Activated naive CD8-positive, alpha-beta T cell treated with anti-CD3 and anti-CD28 coated beads, Interleukin-2, amount 50 U/mL, for 24 hours (primary cell): Measurements from ENCODE around the gene LHX1.

Experiments
- ATAC-seq: fragments of 150-1000 bp; cut with Tn5 transposase; one replicate; pipeline ENCODE4 v1.10.0; 2021
- DNase-seq: peaks from one replicate; pipeline ENCODE4 v3.0.0; 2021
- H3K27ac Mint-ChIP-seq: one replicate; pipeline ENCODE4 v1.8.0; 2021; ENCODE audit warnings: mild to moderate bottlenecking, mixed read lengths
- H3K27me3 Mint-ChIP-seq: one replicate; pipeline ENCODE4 v1.8.0; 2021; ENCODE audit warnings: mixed read lengths
- H3K36me3 Mint-ChIP-seq: one replicate; pipeline ENCODE4 v1.8.0; 2021; ENCODE audit warnings: low read depth, mixed read lengths
- H3K4me1 Mint-ChIP-seq: one replicate; pipeline ENCODE4 v1.8.0; 2021; ENCODE audit warnings: mixed read lengths
- H3K4me3 Mint-ChIP-seq: one replicate; pipeline ENCODE4 v1.8.0; 2021; ENCODE audit warnings: mild to moderate bottlenecking, moderate library complexity, mixed read lengths
- H3K9me3 Mint-ChIP-seq: one replicate; pipeline ENCODE4 v1.8.0; 2021; ENCODE audit warnings: mixed read lengths

LHX1 gene

DNA sequence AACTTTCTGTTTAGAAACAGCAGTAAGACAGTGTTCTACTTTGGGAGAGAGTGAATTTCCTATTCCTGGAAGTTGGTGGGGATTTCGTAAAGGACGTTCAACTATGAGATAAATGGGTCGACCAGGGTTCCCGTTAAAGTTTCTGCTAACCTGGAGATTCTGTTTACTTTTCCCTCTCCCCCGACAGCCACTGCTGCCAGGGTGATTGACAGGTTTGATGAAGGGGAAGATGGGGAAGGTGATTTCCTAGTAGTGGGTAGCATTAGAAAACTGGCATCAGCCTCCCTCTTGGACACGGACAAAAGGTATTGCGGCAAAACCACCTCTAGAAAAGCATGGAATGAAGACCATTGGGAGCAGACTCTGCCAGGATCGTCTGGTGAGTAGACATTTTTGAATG, 12.8 kb downstream of the LHX1 start:
- Mint-ChIP-seq H3K27me3 (peaks cover 33% of the 10 kb centered on the region), H3K36me3 (peaks cover 56% of the 10 kb centered on the region), H3K4me3 (peak overlapping the region; percentile 94), H3K27ac (peak overlapping the region; percentile 94), H3K9me3 (no peaks in the 10 kb centered on the region), H3K4me1 (peaks cover 51% of the 10 kb centered on the region)
- DNase-seq (no peak), ATAC-seq (no peak)

GRCh38 chr17:36951084-36951789, 14.0 kb downstream of the LHX1 start:
- Mint-ChIP-seq H3K4me1 (peaks cover 46% of the 10 kb centered on the region), H3K27ac (no peak overlapping the region), H3K9me3 (no peaks in the 10 kb centered on the region), H3K4me3 (peak overlapping the region; percentile 94), H3K27me3 (peaks cover 22% of the 10 kb centered on the region), H3K36me3 (peaks cover 66% of the 10 kb centered on the region)
- ATAC-seq: no peak
- DNase-seq: no peak

DNA sequence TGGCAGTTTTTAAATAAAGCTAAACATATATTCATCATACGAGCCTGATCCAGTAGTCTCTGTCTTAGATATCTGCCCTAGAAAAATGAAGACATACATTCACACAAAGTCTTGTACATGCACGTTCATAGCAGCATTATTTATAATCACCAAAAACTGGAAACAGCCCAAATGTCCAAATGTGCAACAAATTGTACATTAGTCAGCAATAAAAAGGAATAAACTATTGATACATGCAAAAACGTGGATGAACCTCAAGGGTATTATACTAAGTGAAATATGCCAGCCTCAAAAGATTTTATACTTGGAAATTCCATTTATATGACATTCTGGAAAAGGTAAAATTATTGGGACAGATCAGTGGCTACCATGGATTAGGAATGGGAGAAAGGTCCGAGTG, 34.2 kb downstream of the LHX1 start:
- H3K36me3 Mint-ChIP-seq: peaks cover 41% of the 10 kb centered on the region
- no peak for DNase-seq
- peaks cover 40% of the 10 kb centered on the region for H3K4me1 Mint-ChIP-seq
- no peaks in the 10 kb centered on the region for H3K9me3 Mint-ChIP-seq
- H3K4me3 Mint-ChIP-seq: no peak overlapping the region
- no peak overlapping the region for H3K27ac Mint-ChIP-seq
- no peaks in the 10 kb centered on the region for H3K27me3 Mint-ChIP-seq
- ATAC-seq: no peak

DNA sequence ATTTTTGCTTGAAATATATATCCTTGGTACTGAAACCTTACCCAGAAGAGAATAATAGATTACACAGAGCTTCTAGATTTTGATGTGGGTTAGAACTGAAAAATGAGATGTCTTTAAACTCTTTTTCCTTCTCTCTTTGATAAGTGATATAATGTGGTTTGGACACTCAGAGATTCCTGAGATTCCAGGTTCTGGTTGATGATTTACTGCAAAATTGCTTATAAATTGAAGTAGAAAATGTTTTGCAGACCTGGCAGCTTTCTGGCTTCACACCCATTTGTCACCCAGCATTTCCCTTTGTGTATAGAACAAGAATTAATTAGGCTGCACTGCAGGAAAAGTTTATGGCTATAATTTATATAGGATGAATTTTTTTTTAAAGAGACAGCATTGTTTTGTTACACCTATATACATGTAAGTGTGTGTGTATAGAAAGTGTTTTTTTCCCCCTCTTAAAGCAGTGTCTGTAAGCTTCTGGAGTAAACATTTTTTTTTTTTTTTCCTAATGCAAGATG, 35.0 kb downstream of the LHX1 start:
- Mint-ChIP-seq H3K9me3 (no peaks in the 10 kb centered on the region), H3K36me3 (peaks cover 36% of the 10 kb centered on the region), H3K4me1 (peaks cover 38% of the 10 kb centered on the region), H3K27me3 (no peaks in the 10 kb centered on the region), H3K4me3 (no peak overlapping the region), H3K27ac (no peak overlapping the region)
- no peak for ATAC-seq
- no peak for DNase-seq

DNA sequence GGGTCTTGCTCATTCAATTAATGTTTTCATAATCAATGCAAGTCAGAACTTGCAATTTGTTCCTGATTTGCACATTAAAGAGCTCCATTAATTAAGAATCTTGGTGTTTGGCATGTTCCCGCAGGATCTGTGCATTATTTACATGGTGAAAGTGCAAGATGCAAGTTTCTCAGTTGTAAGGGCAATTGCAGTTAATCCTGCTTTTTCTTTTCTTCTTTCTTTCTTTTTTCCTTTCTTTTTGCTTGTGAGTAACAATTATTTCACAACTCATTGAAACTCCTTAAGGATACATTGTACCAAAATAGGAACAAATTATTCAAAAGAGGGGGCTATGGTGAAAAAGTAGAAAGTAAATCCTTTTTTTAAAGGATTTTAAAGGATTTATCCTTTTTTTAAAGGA, 35.6 kb downstream of the LHX1 start:
- peaks cover 36% of the 10 kb centered on the region for H3K4me1 Mint-ChIP-seq
- no peaks in the 10 kb centered on the region for H3K9me3 Mint-ChIP-seq
- no peak overlapping the region for H3K27ac Mint-ChIP-seq
- no peak overlapping the region for H3K4me3 Mint-ChIP-seq
- peaks cover 29% of the 10 kb centered on the region for H3K36me3 Mint-ChIP-seq
- no peak for ATAC-seq
- DNase-seq: no peak
- no peaks in the 10 kb centered on the region for H3K27me3 Mint-ChIP-seq

DNA sequence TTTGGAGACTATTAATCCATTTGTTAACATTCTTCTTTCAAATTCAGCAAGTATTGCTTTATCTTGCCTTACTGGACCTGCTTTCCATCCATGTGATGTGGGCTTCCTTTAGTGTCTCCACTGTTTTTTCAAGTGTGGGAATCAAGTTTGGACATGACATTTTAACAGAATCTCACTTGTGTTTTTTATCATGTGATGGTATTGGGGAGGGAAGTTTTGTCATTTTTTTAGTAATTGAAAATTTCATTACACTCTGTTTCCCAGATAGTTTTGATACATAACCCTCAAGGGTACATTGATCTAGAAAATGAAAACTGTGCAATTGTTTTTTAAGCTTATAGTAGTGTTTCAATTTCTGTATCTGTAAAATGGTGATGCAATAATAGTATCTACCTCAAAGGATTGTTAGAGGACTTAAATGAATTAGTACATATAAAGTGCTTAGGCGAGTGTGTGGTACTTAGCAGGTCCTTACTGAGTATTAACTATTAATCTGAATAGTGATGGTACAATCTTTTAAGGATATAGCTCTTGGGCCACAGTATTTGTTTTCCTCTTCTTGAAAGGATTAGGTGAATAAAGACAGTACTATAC, 38.7 kb downstream of the LHX1 start:
- Mint-ChIP-seq H3K9me3 (no peaks in the 10 kb centered on the region), H3K4me1 (peaks cover 37% of the 10 kb centered on the region), H3K27ac (no peak overlapping the region), H3K27me3 (no peaks in the 10 kb centered on the region), H3K4me3 (no peak overlapping the region), H3K36me3 (peaks cover 17% of the 10 kb centered on the region)
- no peak for DNase-seq
- ATAC-seq: no peak

DNA sequence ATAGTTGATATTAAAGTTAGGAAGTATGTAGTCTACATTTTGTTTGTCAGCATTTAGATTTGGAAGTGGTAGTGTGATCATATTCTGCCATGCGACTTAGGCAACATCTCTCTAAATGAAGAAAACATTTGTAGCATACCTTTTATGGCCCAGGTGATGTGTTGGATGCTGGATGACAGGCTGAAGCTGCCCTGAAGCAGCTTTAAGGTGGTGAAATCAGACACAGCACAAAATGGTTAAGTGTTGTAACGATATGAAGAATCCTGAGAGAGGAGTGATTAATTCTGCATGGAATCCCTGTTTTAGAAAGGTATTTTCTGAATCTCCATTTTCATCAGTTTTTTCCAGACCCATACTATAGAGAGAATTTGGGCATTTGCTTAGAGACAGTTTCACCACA, 39.8 kb downstream of the LHX1 start:
- H3K36me3 Mint-ChIP-seq: peaks cover 26% of the 10 kb centered on the region
- H3K4me1 Mint-ChIP-seq: peaks cover 32% of the 10 kb centered on the region
- H3K27ac Mint-ChIP-seq: no peak overlapping the region

DNA sequence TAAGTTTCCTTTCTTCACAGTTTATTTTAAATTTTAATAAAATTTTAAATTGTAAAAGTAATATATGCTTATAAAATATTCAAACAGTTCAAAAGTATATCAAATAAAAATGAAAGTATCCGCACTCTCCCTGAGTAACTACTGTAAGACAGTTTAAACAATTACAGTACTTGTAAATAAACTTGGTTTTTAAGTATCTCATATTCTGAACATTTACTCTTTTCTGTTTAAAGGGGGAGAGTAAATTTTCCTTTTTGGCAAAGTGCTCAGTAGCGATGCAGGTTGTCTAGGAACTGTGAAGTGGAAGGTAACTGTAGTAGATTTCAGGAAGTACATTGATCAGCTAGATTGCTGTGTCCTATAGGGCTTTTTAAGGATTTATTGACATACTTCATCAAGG, 40.3 kb downstream of the LHX1 start:
- Mint-ChIP-seq H3K27ac (no peak overlapping the region), H3K27me3 (no peaks in the 10 kb centered on the region), H3K36me3 (peaks cover 28% of the 10 kb centered on the region), H3K4me3 (no peak overlapping the region), H3K9me3 (no peaks in the 10 kb centered on the region), H3K4me1 (peaks cover 30% of the 10 kb centered on the region)
- DNase-seq: no peak
- no peak for ATAC-seq

More for the DNA sequence above, 39.8 kb downstream of the LHX1 start:
- DNase-seq (no peak), ATAC-seq (no peak)
- H3K27me3 Mint-ChIP-seq: no peaks in the 10 kb centered on the region
- H3K4me3 Mint-ChIP-seq: no peak overlapping the region
- no peaks in the 10 kb centered on the region for H3K9me3 Mint-ChIP-seq

DNA sequence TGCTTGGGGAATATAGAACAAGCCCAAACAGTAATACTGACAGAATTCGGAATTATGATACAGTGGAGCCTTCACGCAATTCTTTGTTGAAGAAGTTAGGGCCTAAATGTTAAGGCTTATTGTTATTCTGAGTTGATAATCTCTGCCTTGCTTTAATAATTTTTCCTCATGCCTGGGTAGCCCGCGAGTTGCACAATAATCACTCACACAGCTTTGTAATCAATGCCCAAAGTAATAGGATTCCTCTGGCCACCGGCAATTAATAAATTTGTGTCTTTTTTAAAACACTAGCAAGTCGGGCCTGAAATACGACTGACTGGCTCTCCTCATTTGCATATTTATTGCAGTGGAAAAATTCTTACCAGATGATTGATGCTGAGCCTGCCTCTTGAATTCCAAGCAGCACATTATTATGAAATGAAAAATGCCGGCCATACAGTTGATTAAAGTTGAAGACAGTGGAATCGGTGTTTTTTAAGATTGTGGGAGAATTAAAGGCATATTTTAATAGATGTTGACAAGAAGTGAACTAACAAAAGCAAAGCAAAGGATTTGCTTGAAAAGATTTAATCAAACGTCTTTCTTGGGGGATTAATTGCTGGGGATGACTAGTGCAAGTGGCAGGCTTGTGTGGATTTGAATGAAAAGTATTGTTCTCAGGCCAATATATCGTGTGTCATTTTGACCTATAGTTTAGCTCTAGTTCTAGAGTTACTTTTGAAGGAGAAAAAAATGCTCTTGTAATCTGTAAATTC, 41.7 kb downstream of the LHX1 start:
- Mint-ChIP-seq H3K27me3 (no peaks in the 10 kb centered on the region), H3K36me3 (peaks cover 32% of the 10 kb centered on the region), H3K27ac (no peak overlapping the region), H3K9me3 (no peaks in the 10 kb centered on the region), H3K4me3 (no peak overlapping the region), H3K4me1 (peaks cover 25% of the 10 kb centered on the region)
- ATAC-seq (no peak), DNase-seq (no peak)

GRCh38 chr17:36979565-36979941, 42.3 kb downstream of the LHX1 start:
- no peak for DNase-seq
- H3K9me3 Mint-ChIP-seq: no peaks in the 10 kb centered on the region
- H3K27me3 Mint-ChIP-seq: no peaks in the 10 kb centered on the region
- H3K4me1 Mint-ChIP-seq: peaks cover 24% of the 10 kb centered on the region
- no peak overlapping the region for H3K4me3 Mint-ChIP-seq
- H3K27ac Mint-ChIP-seq: no peak overlapping the region
- peaks cover 34% of the 10 kb centered on the region for H3K36me3 Mint-ChIP-seq
- ATAC-seq: no peak

- Mint-ChIP-seq H3K36me3 (peaks cover 28% of the 10 kb centered on the region), H3K27ac (no peak overlapping the region), H3K9me3 (no peaks in the 10 kb centered on the region), H3K4me3 (no peak overlapping the region), H3K27me3 (no peaks in the 10 kb centered on the region), H3K4me1 (peaks cover 19% of the 10 kb centered on the region)
- no peak for ATAC-seq
- no peak for DNase-seq
Observed at GRCh38 chr17:36980280-36980761, 43.0 kb downstream of the LHX1 start.

- no peaks in the 10 kb centered on the region for H3K9me3 Mint-ChIP-seq
- no peak overlapping the region for H3K27ac Mint-ChIP-seq
- ATAC-seq: no peak
- H3K36me3 Mint-ChIP-seq: peaks cover 36% of the 10 kb centered on the region
- no peaks in the 10 kb centered on the region for H3K27me3 Mint-ChIP-seq
- no peak overlapping the region for H3K4me3 Mint-ChIP-seq
- H3K4me1 Mint-ChIP-seq: peaks cover 7% of the 10 kb centered on the region
- DNase-seq: no peak
Observed at GRCh38 chr17:36983618-36984017, 46.3 kb downstream of the LHX1 start.

DNA sequence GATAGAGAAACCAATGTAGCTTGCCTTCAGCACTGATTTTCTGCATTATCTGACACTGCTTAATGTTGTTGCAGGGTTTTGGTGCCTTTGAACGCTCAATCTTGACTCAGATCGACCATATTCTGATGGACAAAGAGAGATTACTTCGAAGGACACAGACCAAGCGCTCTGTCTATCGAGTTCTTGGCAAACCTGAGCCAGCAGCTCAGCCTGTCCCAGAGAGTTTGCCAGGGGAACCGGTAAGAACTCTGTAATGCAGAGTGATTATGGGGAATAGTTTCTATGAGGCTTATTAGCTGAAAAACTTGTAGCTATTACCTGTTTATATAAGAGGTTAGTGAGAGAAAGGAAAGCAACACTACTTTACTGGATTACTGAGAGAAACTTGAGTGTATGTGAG, 51.9 kb downstream of the LHX1 start:
- DNase-seq: no peak
- Mint-ChIP-seq H3K36me3 (peaks cover 51% of the 10 kb centered on the region), H3K4me3 (no peak overlapping the region), H3K9me3 (no peaks in the 10 kb centered on the region), H3K4me1 (no peaks in the 10 kb centered on the region), H3K27ac (no peak overlapping the region), H3K27me3 (no peaks in the 10 kb centered on the region)
- no peak for ATAC-seq

- H3K27me3 Mint-ChIP-seq: no peaks in the 10 kb centered on the region
- peaks cover 69% of the 10 kb centered on the region for H3K36me3 Mint-ChIP-seq
- no peaks in the 10 kb centered on the region for H3K9me3 Mint-ChIP-seq
- H3K4me1 Mint-ChIP-seq: no peaks in the 10 kb centered on the region
- no peak overlapping the region for H3K27ac Mint-ChIP-seq
- no peak for ATAC-seq
- H3K4me3 Mint-ChIP-seq: no peak overlapping the region
- no peak for DNase-seq
Observed at GRCh38 chr17:36992701-36993100, 55.4 kb downstream of the LHX1 start.

GRCh38 chr17:36993227-36993626, 56.0 kb downstream of the LHX1 start:
- DNase-seq (no peak), ATAC-seq (no peak)
- H3K4me3 Mint-ChIP-seq: no peak overlapping the region
- H3K36me3 Mint-ChIP-seq: peaks cover 73% of the 10 kb centered on the region
- no peaks in the 10 kb centered on the region for H3K27me3 Mint-ChIP-seq
- H3K27ac Mint-ChIP-seq: no peak overlapping the region
- H3K9me3 Mint-ChIP-seq: no peaks in the 10 kb centered on the region
- H3K4me1 Mint-ChIP-seq: no peaks in the 10 kb centered on the region
